Mucosa of rectum (tissue), 2 donors: Measurements from ENCODE around the gene ACER3.

Experiments used
- H3K27ac ChIP-seq, 2 donors: one replicate each; pipeline ENCODE4 v1.7.0; 2013; ENCODE audit warnings: inconsistent platforms in 2 of 2, low read depth in 2 of 2, low read length in 2 of 2
- H3K27me3 ChIP-seq, 2 donors: one replicate each; pipeline ENCODE4 v1.7.0; 2013; ENCODE audit warnings: low read length in 2 of 2; ENCODE audit not compliant: control insufficient read depth in 2 of 2, insufficient read depth in 2 of 2
- H3K36me3 ChIP-seq, 2 donors: one replicate each; pipeline ENCODE4 v1.7.0; 2013; ENCODE audit warnings: low read length in 2 of 2; ENCODE audit not compliant: control insufficient read depth in 2 of 2, insufficient read depth in 2 of 2
- H3K4me1 ChIP-seq, 2 donors: one replicate each; pipeline ENCODE4 v1.7.0; 2013; ENCODE audit warnings: low read length in 2 of 2, mild to moderate bottlenecking in 1 of 2; ENCODE audit not compliant: control insufficient read depth in 2 of 2, insufficient read depth in 2 of 2
- H3K4me3 ChIP-seq, 2 donors: one replicate each; pipeline ENCODE4 v1.7.0; 2013; ENCODE audit warnings: low read length in 2 of 2
- H3K9ac ChIP-seq, 2 donors: one replicate each; pipeline ENCODE4 v1.7.0; 2013; ENCODE audit warnings: low read length in 2 of 2, low read depth in 1 of 2, mild to moderate bottlenecking in 1 of 2
- H3K9me3 ChIP-seq, 2 donors: one replicate each; pipeline ENCODE4 v1.7.0; 2013; ENCODE audit warnings: low read length in 2 of 2; ENCODE audit not compliant: control insufficient read depth in 2 of 2
- donor health status: healthy.
- donor health status: Normal muscosa, but diverticular disease.

The ACER3 gene

GRCh38 chr11:77068457-77069335 lies 208.0 kb downstream of the ACER3 start:
- H3K4me3 ChIP-seq, result peak overlapping the region; percentile 78 to 90
- no peaks in the 10 kb centered on the region for H3K27me3 ChIP-seq
- peak overlapping the region; percentile 80 to 96 for H3K9ac ChIP-seq
- peak overlapping the region; percentile 49 to 99 for H3K27ac ChIP-seq
- H3K9me3 ChIP-seq, result no peaks in the 10 kb centered on the region
- H3K4me1 ChIP-seq, result peaks cover 82 to 88% of the 10 kb centered on the region in 2 donors
- H3K36me3 ChIP-seq, result peaks cover 2 to 5% of the 10 kb centered on the region in 2 donors

GRCh38 chr11:77069336-77069968 lies 208.7 kb downstream of the ACER3 start:
- Histone ChIP-seq H3K9ac (peak overlapping the region in 1 of 2 donors; percentile 96), H3K27me3 (no peaks in the 10 kb centered on the region), H3K4me3 (peak overlapping the region; percentile 78 to 90), H3K4me1 (peaks cover 83 to 88% of the 10 kb centered on the region in 2 donors), H3K9me3 (no peaks in the 10 kb centered on the region), H3K27ac (peak overlapping the region; percentile 96 to 99), H3K36me3 (peaks cover 5 to 6% of the 10 kb centered on the region in 2 donors)

GRCh38 chr11:77069969-77070582 lies 209.4 kb downstream of the ACER3 start:
- Histone ChIP-seq H3K36me3 (peaks cover 5 to 6% of the 10 kb centered on the region in 2 donors), H3K27ac (peak overlapping the region; percentile 96 to 99), H3K4me1 (peaks cover 84 to 88% of the 10 kb centered on the region in 2 donors), H3K27me3 (no peaks in the 10 kb centered on the region), H3K9ac (peak overlapping the region in 1 of 2 donors; percentile 96), H3K9me3 (no peaks in the 10 kb centered on the region), H3K4me3 (peak overlapping the region; percentile 4 to 13)

- peaks cover 5 to 6% of the 10 kb centered on the region in 2 donors for H3K36me3 ChIP-seq
- peak overlapping the region; percentile 96 to 99 for H3K27ac ChIP-seq
- H3K4me3 ChIP-seq, result no peak overlapping the region
- no peaks in the 10 kb centered on the region for H3K9me3 ChIP-seq
- H3K4me1 ChIP-seq, result peaks cover 78 to 88% of the 10 kb centered on the region in 2 donors
- no peaks in the 10 kb centered on the region for H3K27me3 ChIP-seq
- H3K9ac ChIP-seq, result peak overlapping the region in 1 of 2 donors; percentile 84
These were observed 210.4 kb downstream of the ACER3 start for GRCh38 chr11:77071077-77071476.

GRCh38 chr11:77071671-77072605 lies 211.2 kb downstream of the ACER3 start:
- Histone ChIP-seq H3K4me3 (peak overlapping the region in 1 of 2 donors; percentile 7), H3K27ac (peak overlapping the region; percentile 96 to 99), H3K4me1 (peaks cover 76 to 91% of the 10 kb centered on the region in 2 donors), H3K27me3 (no peaks in the 10 kb centered on the region), H3K9me3 (no peaks in the 10 kb centered on the region), H3K36me3 (peaks cover 5 to 6% of the 10 kb centered on the region in 2 donors), H3K9ac (peak overlapping the region; percentile 72 to 84)

GRCh38 chr11:77072851-77073327 lies 212.2 kb downstream of the ACER3 start:
- H3K4me1 ChIP-seq, result peaks cover 70 to 86% of the 10 kb centered on the region in 2 donors
- no peaks in the 10 kb centered on the region for H3K9me3 ChIP-seq
- peak overlapping the region; percentile 72 to 84 for H3K9ac ChIP-seq
- H3K27ac ChIP-seq, result peak overlapping the region; percentile 96 to 99
- peaks cover 5 to 6% of the 10 kb centered on the region in 2 donors for H3K36me3 ChIP-seq
- no peaks in the 10 kb centered on the region for H3K27me3 ChIP-seq
- H3K4me3 ChIP-seq, result no peak overlapping the region

- H3K9ac ChIP-seq, result peak overlapping the region; percentile 72 to 84
- H3K9me3 ChIP-seq, result no peaks in the 10 kb centered on the region
- H3K4me3 ChIP-seq, result peak overlapping the region; percentile 1 to 46
- H3K4me1 ChIP-seq, result peaks cover 65 to 81% of the 10 kb centered on the region in 2 donors
- H3K27ac ChIP-seq, result peak overlapping the region; percentile 96 to 99
- peaks cover 5 to 6% of the 10 kb centered on the region in 2 donors for H3K36me3 ChIP-seq
- H3K27me3 ChIP-seq, result no peaks in the 10 kb centered on the region
These were observed 212.7 kb downstream of the ACER3 start for GRCh38 chr11:77073328-77074001.

- Histone ChIP-seq H3K9ac (peak overlapping the region; percentile 56 to 84), H3K4me1 (peaks cover 58 to 73% of the 10 kb centered on the region in 2 donors), H3K27me3 (no peaks in the 10 kb centered on the region), H3K27ac (peak overlapping the region; percentile 96 to 99), H3K36me3 (peaks cover 5 to 6% of the 10 kb centered on the region in 2 donors), H3K9me3 (no peaks in the 10 kb centered on the region), H3K4me3 (peak overlapping the region; percentile 1 to 46)
These were observed 213.5 kb downstream of the ACER3 start for GRCh38 chr11:77074205-77074604.
